Stimulated activated naive CD8-positive, alpha-beta T cell treated with anti-CD3 and anti-CD28 coated beads, Interleukin-15, Interleukin-2, amounts not matched to agents 100 U/mL and 50 U/mL, for 24 hours (primary cell): ENCODE results near the gene MAN1C1.

Experiments
- ATAC-seq: fragments of 150-1000 bp; cut with Tn5 transposase; one replicate; pipeline ENCODE4 v1.10.0; 2021
- DNase-seq: peaks from one replicate; pipeline ENCODE4 v3.0.0; 2021

Gene MAN1C1

DNA sequence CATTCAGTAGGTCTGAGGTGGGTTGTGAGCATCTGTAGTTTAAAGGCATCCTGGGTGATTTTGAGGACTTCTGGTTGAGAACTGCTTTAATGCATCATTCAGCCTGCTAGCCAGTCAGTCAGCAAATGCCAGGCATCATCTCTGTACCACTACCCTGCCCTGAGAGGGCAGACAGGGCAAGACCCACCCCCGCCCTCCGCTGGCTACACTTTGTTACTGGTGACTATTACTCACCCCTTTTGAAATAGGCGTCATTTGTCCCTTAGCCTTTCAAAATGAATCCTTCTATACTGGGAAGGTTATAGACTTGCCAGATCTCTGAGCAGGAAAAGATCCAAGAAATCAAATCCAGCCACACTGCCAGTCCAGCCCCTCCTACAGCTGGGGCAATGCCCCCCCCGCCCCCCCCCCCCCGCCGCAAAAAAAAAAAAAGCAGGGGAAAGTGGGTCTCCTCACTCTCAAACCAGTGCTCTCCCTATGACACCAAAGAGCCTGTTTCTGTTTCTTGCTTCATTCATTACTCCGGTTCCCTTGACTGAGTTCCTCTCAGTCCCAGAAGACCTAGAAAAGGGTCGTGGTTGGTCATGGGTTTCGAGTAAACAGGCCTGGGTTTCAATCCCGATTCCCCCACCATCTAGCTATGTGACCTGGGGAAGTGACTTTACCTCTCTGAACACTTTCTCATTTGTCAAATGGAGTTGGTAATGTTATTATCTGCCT is 187.8 kb downstream of the MAN1C1 start:
- DNase-seq: no peak
- peak; percentile 38 for ATAC-seq

DNA sequence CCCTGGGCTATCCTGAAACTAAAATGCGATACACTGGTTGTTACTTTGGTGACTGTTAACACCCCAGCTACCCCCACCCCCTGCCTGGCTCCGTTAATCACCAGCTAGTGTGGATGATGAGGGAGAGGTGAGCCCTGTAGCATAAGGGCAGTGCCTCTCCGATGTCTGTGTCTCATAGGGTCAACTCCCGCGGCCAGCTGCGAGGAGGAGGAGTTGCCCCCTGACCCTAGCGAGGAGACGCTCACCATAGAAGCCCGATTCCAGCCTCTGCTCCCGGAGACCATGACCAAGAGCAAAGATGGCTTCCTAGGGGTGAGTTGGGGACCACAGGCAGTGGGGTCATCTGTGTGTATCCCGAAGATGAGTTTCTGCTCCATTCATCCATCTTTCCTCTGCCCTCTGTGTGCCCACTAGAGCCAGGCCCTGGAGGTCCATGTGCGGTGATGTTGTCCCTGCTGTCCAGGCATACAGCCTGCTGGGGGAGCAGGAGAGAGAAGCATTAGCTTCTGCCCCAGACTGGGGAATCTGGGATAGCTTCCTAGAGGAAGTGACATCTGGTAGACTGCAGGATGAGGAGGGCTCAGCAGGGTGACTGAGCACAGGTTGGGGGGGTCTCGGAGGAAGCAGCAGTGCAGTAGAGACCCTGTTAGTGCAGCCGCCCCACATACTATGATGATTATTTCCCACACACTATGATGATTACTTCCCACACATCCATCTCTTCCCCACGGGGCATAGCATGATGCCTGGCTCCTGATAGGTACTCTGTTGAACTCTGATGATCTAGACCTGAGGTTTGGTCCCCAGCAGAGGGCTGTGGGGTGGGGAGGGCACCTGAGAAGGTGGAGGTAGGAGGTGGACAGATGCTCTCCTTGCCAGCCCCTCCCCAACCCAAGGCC is 188.6 kb downstream of the MAN1C1 start:
- DNase-seq (no peak), ATAC-seq (no peak)

DNA sequence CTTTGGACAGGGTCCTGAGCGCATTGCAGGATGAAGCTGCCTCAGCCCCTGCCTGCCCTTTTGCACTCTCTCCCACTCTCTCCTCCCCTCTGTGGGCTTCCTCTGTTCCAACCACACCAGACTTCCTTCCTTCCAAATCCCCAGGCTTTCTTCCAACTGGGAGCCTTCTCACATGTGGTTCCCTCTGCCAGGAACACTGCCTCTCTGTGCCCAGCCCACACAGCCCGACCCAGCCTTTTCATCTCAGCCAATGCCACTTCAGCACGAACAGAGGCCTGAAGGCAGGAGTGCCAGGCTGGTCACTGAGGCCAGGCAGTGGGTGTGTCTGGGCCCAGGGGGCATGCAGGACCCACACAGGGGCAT is 189.3 kb downstream of the MAN1C1 start:
- DNase-seq (no peak), ATAC-seq (no peak)

DNA sequence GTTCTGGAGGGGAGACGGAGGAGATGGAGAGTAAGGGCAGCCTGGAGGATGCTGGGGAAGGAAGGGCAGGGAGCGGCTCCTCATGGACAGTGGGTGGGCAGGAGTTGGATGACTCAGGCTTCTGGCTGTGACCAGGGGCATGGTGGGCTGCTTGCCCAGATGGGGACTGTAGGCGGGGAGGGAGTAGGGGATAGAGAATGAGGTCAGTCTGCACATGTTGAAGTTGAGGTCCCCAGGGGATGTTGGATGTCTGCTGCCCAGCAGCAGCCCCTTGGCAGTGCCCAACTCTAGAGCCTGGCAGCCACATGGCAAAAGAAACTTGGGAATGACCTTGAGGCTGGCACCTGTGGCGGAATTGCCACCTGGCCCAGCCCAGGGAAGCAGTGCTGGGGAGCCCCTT is 189.8 kb downstream of the MAN1C1 start:
- no peak for ATAC-seq
- no peak for DNase-seq

DNA sequence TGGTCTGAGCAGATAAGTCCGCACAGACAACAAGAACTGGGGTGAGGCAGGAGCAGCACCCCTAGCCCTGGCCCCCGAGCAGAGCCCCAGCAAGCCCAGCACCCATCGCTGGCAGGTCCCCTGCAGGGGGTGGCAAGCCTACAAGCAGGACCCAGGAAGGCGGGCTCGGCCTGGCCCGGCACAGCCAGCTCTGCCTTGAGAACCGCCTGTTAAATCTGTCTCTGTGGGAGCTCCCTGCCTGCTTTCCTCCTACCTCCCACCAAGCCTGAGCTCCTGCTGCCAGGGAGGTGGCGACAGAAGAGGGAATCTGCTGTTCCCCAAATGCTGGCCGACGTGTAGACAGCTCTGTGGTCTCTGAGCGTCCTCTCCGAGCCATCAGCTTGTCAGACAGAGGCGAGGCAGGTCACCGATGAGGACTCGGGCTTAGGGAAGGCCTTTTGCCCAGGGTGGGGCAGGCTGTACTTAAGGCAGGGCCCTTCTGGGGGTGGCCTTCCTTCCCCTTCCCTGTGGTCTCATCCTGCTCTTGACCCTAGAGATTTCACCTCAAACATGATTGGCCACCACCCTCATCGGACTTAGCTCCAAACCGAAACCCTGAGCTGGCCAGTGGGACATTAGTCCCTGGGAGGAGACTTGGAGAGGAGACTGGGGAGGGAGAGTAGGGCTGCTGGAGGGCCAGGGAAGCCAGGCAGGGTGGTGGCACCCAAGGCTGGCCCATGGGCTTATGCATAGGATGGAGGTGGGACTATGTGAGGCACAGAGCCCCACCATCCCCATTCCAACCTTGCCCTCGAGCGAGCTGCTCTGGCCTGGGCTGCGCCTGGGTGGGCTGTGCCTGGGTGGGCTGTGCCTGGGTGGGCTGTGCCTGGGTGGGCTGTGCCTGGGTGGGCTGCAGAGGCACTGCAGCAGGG is 191.1 kb downstream of the MAN1C1 start:
- ATAC-seq: no peak
- no peak for DNase-seq

DNA sequence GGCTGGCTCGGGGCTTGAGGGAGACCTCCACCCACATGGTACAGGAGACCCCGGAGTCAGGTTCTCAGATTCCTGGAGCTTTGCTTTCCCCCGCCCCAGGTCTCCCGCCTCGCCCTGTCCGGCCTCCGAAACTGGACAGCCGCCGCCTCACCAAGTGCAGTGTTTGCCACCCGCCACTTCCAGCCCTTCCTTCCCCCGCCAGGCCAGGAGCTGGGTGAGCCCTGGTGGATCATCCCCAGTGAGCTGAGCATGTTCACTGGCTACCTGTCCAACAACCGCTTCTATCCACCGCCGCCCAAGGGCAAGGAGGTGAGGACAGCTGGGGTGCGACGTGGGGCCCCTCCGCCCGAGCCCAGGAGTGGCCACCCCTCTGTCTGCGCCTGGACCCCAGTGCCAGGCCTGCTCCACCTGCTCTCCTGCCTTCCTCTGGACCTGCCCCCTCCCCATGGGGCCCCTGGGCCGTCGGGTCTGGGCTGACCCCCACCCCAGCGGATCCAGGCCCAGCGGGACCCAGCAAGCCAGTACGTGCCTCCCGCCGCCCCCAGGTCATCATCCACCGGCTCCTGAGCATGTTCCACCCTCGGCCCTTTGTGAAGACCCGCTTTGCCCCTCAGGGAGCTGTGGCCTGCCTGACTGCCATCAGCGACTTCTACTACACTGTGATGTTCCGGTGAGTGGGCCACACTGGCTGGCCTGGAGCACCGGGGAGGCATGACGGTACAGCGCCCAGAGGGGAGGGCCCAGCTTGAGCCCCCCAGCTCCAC is 192.1 kb downstream of the MAN1C1 start:
- DNase-seq (no peak), ATAC-seq (no peak)

DNA sequence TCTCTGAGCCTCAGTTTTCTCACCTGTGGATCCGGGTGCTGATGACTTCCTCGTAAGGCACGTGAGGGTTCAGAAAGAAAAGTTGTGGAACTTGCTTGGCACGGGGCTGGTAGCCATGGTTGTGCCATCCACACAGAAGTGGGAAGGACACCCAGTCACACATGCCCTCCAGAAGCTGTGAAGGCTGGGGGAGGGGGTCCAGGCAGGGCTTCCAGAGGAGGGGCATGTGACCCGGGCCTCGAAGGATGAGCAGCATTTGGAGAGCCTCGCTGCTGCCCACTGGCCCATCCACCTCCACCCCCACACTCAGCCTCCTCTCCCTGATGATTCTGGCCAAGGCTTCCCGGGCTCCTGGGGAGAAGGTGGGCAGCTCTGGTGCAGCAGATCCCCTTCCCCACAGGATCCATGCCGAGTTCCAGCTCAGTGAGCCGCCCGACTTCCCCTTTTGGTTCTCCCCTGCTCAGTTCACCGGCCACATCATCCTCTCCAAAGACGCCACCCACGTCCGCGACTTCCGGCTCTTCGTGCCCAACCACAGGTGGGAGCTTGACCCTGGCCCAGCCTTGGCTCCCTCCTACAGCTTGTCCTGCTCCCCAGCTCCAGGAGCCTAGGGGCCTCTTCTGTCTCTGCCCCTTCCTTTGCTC is 192.8 kb downstream of the MAN1C1 start:
- ATAC-seq (no peak), DNase-seq (no peak)

DNA sequence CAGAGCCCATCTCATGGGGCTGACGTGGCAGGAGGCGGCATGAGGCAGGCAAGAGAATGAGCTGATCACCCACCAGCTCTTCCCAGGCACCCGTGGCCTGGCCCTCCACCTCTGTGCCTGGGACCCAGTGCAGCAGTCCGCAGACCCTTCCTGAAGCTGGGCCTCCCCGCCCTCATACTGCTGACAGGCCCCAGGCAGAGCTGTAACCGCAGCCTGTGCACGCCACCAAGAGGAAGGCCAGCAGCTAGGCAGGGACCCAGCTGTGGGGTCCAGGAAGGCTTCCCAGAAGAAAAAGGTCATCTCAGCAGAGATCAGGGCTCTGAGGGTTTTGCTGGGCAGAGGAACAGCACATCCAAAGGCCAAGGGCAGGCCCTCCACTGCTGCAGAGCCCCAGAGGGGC is 193.3 kb downstream of the MAN1C1 start:
- no peak for ATAC-seq
- no peak for DNase-seq

DNA sequence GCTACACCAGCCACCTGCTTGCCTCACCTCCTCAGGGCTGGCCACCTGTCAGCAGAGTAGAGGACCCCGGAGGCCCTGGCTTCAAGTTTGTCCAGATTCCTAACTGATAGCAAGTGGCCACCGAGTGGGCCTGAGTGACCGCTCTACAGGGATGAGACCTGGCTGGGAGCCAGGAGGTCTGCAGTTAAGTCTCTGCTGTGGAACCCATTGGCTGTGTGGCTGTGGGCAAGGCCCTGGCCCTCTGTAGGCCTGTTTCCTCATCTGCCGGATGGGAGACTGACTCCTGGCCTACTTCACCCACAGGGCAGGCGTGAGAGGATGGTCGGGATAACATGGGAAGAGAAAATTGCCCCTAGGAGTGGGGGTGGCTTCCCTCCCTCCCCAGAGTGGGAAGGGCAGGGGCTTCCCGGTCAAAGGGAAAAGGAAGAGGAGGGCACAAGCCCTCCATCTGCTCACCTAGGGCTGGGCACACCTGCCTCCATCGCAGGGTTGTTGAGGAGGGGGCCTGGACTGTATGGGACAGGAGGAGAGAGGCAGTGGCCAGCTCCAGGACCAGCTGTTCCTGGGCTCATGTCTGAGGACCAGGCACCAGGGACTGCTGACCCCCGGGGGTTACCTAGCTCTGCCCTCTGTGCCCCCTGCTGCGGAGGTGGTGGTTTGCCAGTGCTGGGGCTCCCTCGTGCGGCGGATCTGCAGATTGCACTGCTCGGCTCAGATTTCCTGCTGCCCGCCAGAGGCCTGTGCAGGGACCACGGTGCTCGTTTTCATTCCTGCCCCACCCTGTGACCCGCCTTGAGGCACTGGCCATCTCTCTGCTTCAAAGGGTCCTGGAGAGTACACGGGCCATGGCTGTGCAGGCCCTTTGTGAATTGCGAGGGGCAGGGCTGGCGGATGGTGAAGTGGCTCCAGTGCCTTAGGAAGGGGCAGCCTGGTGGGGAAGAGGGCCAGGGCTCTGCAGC is 194.0 kb downstream of the MAN1C1 start:
- DNase-seq (peak; percentile 89), ATAC-seq (peak; percentile 60)

DNA sequence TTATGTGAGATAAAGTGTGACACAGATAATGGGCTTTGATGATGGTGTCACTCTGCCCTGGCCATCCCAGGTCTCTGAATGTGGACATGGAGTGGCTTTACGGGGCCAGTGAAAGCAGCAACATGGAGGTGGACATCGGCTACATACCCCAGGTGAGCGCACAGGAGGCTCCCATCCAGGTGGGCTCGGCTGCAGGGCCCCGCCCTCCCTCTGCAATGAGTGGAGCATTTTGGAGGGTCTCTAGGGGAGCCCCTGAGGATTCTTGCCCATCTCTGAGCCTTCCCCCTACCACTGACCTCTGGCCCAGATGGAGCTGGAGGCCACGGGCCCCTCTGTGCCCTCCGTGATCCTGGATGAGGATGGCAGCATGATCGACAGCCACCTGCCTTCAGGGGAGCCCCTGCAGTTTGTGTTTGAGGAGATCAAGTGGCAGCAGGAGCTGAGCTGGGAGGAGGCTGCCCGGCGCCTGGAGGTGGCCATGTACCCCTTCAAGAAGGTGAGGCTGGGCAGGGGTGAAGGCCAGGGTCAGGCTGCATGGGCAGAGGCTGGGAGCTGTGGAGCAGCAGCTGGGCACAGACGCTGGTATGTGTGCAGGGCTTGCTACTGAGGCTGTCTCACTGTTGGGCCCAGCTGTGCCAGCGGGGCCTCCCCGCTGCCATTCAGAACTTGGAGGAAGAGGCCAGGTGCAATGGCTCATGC is 194.9 kb downstream of the MAN1C1 start:
- ATAC-seq (no peak), DNase-seq (no peak)

DNA sequence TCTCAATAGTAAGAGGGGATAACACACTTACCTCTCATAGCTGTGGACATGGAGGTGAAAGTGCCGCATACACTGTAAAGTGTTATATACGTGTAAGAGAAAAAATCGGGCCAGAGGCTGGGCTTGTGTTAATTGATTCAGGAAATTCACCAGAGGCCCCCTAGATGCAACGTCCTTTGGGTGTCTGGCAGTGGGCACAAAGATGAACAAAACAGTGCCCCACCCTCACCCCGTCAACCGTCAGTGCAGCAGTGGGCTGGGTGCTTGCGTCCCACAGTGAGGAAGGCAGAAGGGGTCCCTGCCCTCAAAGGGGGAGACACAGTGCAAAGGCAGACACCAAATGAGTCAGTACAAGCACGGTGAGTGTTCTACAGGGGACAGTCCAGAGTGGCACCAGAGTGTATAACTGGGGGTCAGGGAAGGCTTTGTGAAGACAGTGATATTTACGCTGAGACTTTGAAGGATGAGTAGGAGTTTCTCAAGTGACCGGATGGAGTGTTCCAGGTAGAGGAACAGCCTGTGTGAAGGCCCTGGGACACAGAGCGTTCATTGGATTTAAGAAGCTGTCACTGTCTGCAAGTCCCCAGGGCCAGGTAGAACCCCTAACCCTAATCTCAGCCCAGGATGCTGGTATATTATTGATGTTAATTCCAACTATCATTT is 196.6 kb downstream of the MAN1C1 start:
- ATAC-seq (no peak), DNase-seq (no peak)

DNA sequence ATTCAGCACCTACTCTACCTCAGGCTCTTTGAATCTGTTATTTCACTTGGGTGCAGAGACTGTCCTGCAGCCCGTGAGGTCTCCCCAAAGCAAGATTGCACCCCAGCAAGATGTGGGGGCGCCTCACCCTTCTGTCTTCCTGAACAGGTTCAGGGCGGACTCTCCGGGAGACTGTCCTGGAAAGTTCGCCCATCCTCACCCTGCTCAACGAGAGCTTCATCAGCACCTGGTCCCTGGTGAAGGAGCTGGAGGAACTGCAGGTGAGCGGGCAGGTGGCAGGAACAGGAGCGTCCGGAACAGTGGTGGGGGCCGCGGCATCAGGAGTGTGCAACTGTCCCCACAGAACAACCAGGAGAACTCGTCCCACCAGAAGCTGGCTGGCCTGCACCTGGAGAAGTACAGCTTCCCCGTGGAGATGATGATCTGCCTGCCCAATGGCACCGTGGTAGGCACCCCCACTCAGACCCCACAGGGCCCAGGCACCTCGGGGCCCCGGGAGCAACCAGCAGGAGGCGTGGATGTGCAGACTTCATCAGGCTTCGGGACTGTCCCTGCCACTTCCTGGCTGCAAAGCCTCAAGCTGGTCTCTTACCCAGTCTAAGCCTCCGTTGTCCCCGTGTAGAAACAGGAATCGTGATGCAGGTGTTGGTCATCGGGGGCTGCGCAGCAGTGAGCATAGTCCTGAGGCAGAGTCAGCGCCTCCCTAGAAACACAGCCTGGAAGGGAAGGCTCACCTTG is 197.3 kb downstream of the MAN1C1 start:
- ATAC-seq (no peak), DNase-seq (no peak)

DNA sequence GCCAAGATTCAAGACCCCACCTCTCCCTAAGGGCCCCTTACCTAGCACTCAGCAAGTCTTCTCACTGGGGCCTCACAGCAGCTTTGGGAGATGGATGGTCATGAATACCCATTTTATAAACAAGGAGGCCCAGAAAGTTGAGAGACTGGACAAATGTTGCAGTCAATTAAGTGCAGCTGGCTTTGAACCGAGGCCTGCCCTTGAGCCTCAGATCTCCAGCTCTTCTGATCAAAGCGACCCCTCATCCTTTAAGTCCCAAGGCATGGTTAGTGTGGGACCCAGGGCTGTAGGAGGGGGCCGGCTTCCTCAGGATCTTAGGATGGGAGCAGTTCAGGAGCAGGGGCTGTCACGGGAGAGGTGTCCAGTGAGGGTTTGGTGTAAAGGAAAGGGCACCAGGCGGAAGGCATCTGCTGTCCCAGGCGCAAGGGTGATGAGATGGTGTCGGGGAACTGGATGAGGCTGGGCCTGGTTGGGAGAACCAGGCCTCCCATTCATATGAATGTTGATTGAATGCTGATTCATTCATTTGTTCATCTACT is 198.0 kb downstream of the MAN1C1 start:
- ATAC-seq (no peak), DNase-seq (no peak)

DNA sequence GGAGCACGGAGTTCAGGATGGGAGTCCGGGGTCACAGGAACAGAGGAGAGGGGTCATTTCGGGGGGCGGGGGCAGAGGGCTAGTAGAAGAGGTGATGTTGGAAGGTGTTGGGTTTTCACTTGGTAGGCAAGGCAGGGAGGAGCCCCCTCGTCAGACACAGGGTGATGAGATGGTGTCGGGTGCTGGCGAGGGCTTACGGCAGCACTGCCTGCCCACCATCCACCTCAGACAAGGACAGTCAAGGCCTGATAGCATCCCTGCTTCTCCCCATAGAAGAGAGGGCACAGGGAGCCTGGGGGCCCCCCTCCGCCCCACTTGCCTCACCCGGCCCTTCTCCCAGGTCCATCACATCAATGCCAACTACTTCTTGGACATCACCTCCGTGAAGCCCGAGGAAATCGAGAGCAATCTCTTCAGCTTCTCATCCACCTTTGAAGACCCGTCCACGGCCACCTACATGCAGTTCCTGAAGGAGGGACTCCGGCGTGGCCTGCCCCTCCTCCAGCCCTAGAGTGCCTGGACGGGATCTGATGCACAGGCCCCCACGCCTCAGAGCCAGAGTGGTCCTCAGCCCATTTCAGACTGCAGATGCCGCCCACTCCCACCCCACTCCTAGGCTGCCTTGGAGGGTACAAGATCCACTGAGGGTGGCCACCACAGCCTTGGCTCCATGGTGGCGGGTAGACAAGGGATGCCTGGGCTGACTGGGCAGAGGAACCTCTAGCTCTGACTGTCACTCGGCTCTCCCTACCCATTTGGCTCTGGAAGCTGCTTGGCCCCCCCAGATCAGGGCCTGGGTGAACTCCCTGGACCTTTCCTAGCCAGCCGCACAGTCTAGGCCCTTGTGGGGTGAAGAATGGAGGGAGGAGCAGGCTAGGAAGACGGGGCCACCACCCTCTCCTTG is 198.9 kb downstream of the MAN1C1 start:
- no peak for DNase-seq
- no peak for ATAC-seq

DNA sequence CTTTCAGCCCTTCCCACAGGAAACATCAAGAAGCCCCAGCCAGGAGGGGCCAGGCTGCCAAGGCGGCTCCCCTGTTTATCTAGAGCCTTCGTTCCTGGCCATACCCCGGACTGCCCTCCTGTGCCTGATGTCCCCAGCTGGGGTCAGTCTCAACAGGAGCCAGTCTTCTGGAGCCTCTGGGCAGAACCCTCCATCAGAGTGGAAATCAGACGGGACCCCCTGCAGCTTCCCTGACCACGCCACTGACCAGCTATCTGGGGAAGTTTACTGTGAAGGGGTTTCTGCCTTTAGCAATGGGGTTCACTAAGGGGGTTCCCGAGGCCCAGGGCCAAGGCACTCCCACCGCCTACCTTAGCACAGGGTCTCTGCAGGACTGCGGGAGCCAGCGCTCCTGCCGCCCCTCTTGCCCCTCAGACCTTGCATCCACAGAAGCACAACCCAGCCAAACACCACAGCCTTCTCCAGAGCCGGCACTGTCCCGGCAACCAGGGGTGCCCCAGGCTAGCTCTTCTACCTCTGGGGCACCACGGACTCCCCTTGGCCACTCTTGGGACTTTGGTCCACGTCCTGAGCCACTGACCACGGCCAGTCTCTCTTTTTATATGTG is 199.6 kb downstream of the MAN1C1 start:
- DNase-seq: no peak
- ATAC-seq: no peak

DNA sequence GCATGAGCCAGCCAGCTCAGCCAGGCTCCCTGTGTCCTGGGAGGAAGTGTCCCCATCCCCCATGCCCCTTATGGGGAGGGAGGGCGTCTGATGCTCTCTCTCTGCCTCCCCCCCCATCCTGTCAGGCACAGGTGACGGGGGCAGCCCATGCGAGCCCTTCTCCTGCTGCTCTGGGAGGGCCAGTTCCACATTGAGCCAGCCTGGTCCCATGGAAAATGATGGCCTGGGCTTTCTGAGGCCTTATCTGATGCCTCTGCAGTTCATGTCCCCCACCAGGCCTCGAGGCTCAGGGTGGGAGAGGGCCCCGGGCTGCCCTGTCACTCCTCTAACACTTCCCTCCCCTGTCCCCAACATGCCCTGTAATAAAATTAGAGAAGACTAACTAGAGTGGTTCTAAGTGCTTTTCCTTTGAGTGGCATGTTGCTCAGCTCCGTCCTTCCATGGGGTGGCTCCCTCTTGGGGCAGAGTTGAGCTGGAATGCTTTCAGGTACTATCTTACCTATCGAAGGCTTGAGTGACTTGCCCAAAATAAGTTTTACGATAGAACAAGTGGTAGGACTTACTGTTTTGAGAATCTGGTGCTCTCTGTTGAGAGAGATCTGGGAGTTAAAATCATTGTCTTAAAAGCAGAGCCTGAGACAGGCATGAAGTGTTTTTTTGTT is 201.4 kb downstream of the MAN1C1 start:
- ATAC-seq: no peak
- DNase-seq: no peak
